ENCODE data around the gene DYRK1B.
A peak's percentile ranks its signal among the peaks of the same experiment; 100 is the strongest.

DYRK1B gene

DNA sequence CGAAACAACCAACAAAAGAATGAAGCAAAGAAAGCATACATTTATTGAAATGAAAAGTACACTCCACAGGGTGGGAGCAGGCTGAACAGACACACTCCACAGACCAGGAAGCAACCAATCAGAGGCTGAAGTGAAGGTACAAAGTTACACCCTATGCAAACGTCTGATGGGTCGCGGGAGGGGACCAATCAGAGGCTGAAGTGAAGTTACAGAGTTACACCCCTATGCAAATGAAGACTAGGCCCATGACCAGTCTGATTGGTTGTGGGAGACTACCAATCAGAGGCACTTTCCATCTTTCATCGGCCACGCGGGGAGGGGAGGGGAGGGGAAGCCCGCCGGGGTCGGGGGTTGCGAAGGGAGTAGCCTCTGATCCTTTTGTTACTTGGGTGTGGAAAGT lies 24.6 kb upstream of the DYRK1B start:
- DNase-seq (ENCODE audit: low read depth in 2 of 2): no peak

DNA sequence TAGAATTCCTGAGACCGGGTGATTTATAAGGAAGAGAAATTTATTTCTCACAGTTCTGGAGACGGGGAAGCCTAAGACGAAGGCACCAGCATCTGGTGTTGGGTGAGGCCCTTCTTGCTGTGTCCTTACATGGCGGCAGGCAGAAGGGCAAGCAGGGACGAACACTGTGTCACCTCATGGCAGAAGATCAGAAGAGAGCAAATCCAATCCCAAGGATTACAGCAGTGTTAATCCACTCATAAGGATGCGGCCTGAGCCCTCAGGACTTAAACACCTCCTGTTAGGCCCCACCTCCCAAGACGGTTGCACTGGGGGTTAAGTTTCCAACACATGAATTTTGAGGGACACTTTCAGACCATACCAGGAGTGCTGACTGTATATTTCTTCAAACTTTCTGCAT lies 18.9 kb upstream of the DYRK1B start:
- DNase-seq (ENCODE audit: low read depth in 2 of 2): no peak

DNA sequence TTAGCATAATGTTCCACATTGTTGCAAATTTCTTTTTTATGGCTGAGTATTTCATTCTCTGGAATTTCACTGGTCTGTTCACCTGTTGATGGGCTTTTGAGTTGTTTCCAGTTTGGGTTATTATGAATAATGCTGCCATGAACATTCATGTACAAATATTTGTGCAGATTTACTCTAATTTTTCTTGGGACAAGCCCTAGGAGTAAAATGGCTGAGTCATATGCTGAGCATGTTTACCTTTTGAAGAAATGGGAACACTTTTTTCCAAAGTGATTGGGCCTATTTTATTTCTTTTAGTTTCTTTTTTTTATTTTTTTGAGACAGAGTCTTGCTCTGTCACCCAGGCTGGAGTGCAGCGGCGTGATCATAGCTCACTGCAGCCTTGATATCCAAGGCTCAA lies 16.9 kb upstream of the DYRK1B start:
- no peak for DNase-seq (ENCODE audit: low read depth in 2 of 2)

DNA sequence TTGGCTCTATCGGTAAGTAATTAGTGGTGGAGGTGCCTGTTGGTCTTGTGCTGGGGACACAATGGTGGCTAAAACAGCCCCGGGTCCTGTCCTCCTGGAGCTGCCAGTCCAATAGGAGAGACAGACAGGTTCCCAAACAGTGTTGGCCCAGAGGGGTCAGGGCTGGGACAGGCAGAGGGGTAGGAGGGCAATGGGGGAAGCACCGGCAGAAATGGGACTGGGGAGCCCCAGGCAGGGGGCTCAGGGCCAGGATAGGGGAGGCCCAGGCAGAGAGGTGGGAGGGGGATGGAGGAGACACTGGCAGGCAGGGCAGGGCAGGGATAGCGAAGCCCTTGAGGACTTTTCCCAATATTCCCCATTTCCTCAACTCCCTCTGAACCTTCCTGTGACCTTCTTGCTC lies 14.4 kb upstream of the DYRK1B start:
- no peak for DNase-seq (ENCODE audit: low read depth in 2 of 2)

DNA sequence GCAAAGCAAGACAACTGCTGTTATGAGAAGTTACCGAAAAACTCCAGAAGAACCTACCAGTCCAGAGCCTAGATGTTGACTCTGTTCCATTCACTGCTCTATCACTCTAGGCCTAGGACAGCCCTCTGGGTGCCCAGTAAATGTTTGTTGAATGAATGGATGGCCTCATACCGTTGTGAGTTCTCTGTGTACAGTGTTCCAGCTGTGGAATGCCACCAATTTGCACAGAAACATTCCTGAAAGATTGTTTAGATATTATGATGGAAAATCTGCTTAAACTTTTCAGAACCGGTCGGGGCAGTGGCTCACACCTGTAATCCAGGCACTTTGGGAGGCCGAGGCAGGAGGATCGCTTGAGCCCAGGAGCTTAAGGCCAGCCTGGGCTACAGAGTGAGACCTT lies 13.6 kb upstream of the DYRK1B start:
- DNase-seq (ENCODE audit: low read depth in 2 of 2): no peak

DNA sequence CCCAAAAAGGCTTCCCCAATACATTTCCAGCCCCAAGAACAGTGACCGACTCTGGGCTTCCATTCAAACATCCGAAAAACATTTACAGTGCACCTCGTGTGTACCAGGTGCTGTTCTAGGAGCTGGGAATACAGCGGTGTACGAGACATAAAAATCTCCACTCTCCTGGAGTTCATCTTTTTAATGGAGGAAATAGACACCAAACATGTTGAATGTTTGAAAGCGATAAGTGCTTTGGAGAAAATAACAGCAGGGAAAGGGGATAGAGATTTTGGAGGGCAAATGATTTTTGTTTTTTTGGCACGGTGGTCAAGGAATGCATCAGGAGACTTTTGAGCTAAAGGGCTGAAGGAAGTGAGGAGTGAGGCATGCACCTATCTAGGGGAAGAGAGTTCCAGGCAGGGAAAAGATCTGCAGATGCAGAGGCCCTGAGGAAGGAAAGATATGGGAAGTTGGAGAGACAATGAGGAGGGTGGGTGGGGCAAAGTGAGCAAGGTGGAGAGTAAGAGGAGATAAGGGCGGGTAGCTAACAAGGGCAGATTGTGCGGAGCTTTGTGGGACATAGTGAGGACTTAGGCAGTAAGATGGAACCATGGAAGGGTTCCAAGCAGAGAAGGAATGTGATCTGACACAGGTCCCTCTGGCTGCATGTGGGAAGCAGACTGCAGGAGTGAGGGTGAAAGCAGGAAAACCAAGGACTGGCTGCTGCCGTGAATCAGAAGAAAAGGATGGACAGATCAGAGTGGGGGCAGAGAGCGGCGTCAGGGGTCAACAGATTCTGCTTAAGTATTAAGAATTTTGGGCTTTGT lies 12.9 kb upstream of the DYRK1B start:
- DNase-seq (ENCODE audit: low read depth in 2 of 2): no peak

DNA sequence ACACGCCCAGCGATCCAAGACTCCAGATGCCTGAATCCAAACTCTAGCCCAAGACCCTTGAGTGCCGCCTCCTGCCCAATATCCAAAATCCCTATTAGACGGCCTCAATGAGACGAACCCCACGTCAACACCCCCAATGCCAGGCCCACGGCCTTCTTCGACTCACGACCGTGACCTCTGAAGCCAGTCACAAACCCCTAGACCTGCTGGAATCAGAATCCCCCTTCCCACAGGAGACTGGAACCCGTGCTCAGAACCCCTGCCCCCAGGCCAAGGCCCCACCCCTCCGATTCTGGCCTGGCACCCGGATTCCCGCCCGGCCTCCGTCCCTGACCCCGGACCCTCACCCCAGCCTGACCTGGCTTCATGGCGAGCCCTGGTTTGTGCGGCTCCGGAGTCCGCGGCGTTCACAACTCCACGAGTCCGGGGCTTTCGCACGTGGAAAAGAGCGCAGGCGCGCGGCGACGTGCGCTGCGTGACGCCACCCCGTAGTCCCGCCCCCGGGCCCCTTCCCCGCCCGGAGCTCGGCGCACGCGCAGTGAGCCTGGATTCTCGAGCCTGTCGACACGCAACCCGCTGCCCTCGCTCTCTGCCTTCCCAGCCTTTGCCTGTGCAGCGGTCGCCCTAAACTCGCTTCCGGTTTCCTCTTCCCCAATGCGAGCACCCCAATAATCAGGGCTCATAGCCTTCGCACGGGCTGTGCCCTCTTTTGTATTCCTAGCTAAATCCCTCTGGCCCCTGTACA lies 12.1 kb upstream of the DYRK1B start, which contains the start of gene FBL:
Gene FBL (minus strand): TSS at position 447 of the 745 bp plus-strand sequence. CDS start 79 bp downstream, at position 368.
- peak; percentile 98 to 99 for DNase-seq (ENCODE audit: low read depth in 2 of 2)

DNA sequence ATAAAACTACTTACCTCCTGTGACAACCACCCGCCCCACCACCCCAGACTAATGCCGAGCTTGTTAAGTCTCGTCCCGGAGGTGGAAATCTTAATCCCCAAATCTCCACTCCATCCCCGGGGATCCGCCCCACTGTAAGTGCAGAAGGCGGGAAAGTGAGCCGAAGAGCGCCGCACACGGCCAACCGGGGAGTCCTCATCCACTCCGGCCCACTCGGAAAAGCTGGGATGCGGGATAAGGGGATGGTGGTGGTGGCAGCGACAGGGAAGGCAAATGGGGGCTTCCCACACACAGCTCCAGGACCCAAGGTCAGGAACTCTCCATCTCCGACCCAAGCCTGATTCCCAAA lies 11.6 kb upstream of the DYRK1B start:
- DNase-seq (ENCODE audit: low read depth in 2 of 2): no peak

DNA sequence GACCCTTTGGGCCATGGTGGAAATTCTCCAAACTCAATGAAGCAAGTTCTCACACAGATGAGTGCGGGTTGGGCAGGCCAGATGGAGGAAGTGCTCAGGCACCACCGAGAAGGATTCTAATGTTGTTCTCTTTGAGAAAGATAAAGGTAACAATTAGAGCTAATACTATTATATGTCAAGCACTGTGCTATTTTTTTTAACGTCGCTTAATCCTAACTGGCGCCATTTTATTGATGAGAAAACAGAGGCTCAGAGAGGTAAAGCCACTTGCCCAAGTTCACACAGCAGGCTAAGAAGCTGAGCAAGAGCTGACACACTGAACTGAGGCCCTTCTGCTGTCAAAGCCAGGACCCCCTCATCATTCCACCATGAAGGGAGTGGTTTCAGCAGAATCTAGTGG lies 11.2 kb upstream of the DYRK1B start:
- no peak for DNase-seq (ENCODE audit: low read depth in 2 of 2)

DNA sequence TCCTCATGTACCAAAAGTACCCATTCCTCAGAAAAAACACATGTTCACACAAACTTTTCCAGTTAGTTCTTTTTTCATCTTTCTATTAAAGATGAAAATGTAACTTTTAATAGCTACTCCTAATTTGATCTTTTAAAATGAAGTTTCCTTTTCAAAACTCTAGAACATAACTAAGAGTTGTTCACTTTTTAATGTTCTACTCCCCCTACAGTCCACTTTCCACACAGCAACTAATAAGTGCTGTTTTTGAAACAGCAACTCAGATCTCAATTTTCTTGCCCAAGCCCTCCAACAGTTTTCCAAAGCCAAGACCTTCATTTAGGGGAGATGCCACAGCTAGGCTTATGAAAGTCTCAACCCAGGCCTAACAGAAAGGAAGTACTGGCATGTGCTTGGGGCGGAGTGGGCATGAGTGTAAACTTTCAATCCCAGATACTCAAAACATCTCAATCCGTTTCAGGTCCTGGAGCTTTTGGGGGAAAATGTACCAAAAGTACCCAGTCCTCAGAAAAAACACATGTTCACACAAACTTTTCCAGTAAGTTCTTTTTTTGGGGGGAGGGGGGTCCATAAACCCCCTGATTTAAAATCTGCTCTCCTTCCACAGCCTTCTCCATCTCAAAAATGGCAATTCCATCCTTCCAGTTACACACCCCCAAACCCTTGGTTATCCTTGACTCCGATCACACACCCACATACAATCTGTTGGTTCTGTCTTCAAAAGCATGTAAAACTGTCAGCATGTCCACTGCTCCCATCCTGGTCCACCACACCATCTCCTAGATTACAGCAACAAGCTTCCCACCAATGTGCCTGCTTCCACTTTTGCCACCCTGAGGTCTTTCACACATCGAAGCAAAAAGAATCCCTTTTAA lies 10.2 kb upstream of the DYRK1B start:
- peak in 1 of 2 donors; percentile 40 for DNase-seq (ENCODE audit: low read depth in 2 of 2)

DNA sequence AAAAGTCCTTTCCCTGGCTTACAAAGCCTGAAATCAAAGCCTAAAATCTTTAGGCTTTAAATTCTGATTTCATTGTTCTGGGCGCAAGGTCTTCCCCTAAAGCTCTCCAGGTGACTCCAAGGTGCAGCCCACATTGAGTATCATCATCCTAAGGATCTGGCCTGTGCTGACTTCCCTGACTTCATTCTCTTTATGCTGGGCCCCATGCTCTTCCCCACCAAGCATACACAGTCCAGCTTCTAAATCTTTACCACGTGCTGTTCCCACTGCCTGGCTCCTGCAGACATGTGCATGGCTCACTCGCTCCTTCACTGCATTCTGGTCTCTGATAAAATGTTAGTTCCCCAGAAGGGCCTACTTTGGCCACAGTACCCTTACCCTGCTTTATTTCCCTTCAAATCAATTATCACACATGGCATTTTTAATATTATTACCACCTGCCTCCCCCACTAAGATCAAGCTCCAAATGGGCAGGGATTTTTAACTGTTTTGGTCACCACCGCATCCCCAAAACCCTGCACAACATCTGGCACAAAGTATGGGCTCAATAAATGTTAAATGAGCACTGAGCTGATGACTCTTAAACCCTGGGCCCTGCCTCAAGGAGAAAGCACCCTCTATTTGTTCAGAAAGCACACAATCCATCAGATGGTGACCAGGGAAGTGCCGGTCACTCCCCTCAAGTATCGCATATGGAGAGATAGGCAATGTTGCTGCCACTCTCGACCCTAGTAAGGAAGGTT lies 8.9 kb upstream of the DYRK1B start:
- DNase-seq (ENCODE audit: low read depth in 2 of 2): no peak

DNA sequence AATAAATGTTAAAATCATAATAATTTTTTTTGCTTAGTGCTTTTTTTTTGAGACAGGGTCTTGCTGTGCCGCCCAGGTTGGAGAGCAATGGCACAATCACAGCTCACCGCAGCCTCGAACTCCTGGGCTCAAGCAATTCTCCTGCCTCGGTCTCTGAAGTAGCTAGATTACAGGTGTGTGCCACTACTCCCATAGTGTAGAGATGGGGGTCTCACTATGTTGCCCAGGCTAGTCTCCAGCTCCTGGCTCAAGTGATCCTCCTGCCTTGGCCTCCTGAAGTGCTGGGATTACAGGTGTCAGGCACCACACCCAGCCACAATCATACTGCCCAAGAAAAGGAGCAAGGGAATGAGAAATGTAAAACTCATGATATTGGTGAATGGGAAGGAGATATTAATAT lies 7.1 kb upstream of the DYRK1B start:
- no peak for DNase-seq (ENCODE audit: low read depth in 2 of 2)

DNA sequence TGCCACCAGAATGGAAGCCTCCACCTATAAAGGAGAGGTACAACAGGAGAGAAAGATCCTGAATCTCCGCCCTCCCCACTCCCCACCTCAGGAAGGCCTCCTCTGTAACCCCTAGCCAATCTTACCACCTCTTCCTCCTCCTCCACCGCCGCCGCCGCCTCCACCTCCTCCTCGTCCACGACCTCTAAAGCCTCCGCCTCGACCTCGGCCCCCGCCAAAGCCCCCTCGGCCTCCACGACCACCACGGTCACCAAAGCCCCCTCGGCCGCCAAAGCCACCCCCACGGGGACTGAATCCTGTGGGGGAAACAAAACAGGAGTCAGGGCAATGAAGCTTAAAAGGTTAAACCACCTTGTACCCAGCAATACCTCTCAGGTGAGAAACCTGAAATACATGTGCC lies 6.5 kb upstream of the DYRK1B start:
- no peak for DNase-seq (ENCODE audit: low read depth in 2 of 2)

DNA sequence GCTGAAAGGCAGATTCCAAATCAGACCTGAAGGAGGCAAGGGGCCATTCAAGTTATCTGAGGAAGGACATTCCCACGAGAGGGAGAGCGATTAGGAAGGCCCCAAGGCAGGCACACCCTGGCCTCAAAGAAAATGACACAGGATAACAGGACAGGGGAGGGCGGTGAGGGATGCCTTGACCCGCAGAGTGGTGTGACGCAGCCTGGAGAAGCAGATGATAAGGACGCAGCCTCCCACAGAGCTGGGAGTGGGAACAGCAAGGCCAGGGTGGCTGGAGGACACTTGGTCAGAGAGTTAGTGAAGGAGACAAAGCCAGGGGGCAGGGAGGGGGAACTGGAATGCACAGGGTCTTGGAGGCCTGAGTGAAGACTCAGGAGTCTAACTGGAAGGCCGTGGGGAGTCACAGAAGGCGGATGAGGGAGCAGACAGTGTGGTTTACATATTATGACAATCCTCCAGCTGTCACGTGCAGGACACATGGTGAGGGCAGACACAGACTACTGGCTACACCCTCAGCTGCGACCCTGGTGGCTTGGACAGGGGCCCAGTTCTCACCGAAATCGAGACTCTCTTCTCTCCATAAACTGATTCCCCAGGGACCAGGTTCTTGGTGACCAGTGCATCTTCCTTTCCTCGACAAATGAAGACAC lies 5.8 kb upstream of the DYRK1B start:
- DNase-seq (ENCODE audit: low read depth in 2 of 2): no peak

DNA sequence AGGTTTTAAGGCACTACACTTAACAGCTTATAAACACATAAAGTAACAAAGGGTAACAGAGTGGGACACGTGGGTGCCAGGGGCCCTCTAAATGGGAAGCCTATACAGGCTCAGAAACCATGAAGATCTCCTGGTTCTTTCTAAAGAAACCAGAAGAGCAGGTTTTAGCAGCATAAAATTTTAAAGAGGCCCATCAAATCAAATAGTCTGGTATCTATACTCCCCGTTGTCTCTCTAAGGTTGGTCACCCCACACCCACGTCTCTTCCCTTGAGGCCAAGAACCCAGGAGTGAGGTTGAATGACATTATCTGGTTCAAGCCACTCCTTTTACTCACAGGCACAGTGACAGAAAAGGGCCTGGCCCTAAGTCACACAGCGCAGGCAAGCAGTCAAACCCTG lies 4.6 kb upstream of the DYRK1B start:
- no peak for DNase-seq (ENCODE audit: low read depth in 2 of 2)

DNA sequence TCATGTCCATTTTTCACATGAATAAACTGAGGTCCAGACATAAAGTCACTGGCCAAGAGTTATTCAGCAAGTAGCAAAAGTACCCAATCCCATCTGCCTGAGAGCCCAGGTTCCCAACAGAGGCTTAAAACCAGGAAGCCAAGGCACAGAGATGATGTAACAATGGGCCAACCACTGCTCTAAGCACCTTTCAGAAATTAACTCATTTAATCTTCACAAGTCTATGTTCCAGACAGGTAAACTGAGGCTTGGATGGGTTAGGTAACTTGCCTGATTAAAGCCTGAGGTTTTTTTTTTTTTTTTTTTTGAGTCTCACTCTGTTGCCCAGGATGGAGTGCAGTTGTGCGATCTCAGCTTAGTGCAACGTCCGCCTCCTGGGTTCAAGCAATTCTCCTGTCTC lies 4.0 kb upstream of the DYRK1B start:
- no peak for DNase-seq (ENCODE audit: low read depth in 2 of 2)

DNA sequence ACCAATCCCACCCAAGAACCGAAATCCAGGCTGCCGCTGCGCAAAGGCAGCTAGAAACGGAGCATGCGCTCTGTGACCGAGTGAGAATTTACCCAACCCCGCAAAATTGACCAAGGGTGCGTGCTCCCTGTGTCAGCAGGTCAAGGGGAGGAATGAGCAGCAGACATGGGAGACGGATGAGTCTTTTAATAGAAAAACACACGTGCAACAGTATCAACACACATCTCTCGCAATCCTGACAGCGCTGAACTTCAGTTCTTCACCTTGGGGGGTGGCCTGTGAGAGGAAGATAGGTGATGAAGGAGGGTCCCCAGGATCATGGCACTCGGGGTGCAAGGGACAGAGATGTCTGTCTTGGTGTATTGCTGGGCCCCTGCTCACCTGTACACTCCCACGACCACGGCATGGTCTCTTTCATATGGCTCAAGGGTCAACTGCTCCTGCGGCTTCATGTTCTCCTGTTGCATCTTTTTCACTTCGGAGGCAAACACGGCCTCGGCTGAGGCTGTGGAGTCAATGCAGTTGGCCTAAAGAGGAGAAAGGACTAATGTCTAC lies 402 bp upstream of the DYRK1B start:
- DNase-seq (ENCODE audit: low read depth in 2 of 2): no peak

DNA sequence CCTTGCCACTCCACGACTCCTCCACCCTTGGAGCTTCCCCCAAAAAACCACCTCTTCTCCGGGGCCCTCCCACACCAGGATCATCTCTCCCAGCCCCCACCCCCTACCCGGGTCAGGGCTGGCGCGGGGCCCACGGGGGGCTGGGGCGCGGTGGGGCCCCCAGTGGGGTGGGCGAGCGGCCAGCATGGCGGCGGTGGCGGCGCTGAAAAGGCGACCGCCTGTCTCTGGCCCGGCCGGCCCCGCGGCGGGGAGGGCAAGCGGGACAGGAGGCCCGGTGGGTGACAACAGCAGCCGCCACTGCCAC lies 850 bp downstream of the DYRK1B start:
- DNase-seq (ENCODE audit: low read depth in 2 of 2): no peak

DNA sequence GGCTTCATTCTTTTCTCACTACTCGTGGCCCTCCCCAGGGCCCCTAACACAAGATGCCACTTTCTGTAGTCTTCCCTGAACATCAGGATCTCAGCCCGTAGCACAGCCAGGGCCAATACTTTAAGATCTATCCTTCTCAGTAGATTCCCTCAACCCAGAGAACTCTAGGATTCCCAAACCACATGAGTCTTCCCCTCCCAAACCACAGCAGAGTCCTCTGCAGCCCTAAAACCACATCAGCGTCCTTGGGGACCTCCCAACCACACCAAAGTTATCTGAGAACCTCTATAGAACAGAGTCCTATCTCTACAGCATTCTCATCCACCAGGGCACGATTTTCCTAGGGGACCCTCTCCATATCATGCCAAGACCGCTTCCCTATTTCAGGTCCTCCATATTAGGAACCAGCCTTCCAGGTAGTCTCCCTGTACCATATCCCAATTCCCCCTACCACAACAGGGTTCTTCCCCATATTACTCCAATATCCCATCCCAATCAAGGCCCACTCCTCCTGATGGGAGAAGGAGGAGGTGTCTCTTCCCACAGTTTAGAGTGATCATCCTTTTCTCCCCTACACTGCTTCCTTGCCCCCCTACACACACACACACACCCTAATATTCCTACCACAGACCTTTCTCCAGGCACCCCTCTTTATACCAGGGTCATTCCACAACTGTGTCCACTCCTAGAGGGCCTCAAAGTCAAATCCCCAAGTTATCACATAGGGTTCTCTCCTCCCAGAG lies 1.4 kb downstream of the DYRK1B start:
- DNase-seq (ENCODE audit: low read depth in 2 of 2): no peak

DNA sequence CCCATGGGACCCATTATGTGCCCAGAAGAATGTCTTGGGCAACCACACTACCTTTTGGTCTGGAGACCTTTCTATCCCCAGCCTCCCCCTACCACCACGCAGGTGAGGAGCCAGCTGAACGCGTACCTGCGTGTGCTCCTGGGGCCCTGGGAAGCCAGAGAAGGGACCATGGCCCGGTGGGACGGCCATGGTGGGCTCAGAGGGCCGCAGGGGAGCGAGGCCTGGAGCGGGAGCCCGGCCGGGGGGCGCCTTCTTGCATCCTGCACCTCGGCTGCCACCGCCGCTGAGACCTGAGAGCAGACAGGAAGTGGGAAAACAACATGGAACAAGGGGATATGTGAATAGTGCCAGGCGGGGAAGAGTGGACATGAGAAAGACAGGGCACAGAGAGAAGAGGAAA lies 2.3 kb downstream of the DYRK1B start:
- no peak for DNase-seq (ENCODE audit: low read depth in 2 of 2)

Measured in activated CD4-positive, alpha-beta T cell treated with anti-CD3 and anti-CD28 coated beads for 24 hours (primary cell).